HG03175 (cell line): ENCODE measurements around the gene INSC.

ENCODE experiments used
- ATAC-seq: cut with Tn5 transposase; IDR thresholded peaks from one replicate; pipeline ENCODE4 v1.9.1; 2021; ENCODE audit warnings: mild to moderate bottlenecking, moderate library complexity; ENCODE audit not compliant: unreplicated experiment

Gene INSC

GRCh38 chr11:15107730-15108515 lies 6.8 kb upstream of the INSC start:
- ATAC-seq, result peak; percentile 77

DNA sequence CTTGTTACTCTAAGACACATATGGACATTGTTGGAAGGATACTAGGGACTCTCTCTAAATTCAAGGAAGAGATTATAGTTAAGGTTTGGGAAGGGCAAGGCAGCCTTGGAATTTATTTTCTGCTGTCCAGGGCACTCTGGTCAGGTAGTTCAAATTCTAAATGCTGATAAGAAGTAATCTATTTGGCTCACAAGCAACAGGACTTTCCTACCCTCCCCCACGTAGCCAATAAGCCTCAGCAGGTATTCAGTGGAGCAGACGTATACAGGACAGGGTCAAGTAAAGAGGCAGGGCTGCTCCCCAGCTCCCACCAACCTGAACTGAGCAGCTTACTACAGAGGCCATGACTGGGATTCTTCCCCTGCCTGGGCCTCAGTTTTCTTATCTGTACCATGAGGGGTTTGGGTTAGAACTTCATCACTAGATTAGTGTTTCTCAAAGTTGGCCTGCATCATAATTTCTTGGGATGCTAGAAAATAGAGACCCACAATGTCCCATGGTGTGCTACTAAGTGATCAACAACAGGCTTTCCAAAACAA lies 6.1 kb upstream of the INSC start:
- ATAC-seq, result no peak

DNA sequence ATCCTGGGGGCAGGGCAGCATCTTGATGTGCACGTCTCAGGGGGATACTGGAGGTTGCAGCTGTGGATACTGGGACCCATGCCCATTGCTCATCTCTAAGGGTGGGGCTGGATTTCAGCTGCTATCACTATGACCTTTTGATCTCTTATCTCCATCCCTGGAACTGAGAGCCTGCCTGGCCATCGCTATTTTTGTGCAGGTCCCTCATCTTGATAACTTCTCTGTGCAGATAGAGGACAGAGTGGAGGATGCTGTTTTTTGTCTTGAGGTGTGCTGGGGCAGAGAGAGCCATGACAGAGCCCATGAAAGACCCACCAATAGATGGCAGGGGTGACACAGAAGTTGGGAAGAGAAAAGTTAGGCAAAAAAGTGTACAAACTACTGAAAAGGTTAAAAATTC lies 5.1 kb upstream of the INSC start:
- ATAC-seq, result no peak

- no peak for ATAC-seq
Observed at GRCh38 chr11:15111215-15111614, 3.5 kb upstream of the INSC start.

GRCh38 chr11:15112131-15112541 lies 2.6 kb upstream of the INSC start:
- no peak for ATAC-seq

DNA sequence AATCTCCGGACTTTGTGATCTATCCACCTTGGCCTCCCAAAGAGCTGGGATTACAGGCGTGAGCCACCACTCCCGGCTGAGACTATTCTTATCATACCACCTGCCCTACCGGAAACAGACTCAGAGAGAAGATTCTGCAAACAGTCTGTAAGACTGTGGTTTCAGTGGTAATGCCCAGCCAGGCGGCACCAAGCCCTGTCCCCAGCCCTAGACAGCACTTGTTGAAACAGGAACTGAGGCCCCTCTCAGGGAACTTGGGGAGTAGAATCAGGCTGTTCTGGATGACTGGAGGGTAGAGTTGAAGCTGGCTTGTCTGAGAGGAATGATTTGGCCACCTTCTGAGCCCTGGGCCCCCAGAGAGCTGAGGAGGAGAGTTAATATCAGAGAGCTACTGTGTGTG lies 1.3 kb upstream of the INSC start:
- peak; percentile 95 for ATAC-seq

- ATAC-seq, result no peak
Observed at GRCh38 chr11:15115686-15116085, 963 bp downstream of the INSC start.

DNA sequence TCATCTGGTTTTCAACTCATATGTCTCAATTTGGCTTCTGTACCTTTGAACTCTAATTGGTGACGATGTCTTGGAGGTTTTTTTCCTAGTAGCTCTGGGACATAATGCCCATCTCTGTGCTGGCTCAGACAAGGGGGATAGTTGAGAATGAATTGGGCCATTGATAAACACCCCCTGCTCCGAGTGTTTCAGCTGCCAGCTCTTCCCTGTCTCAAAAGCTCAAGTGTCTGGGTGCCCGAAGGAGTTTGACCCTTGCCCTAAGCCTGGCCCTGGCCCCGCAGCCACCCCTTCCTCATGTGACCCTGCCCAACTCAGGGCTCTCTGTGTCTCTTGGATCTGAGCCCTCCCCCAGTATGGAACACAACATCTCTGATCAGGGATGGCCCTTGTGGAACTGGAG lies 3.0 kb downstream of the INSC start:
- ATAC-seq, result no peak

- no peak for ATAC-seq
Observed at GRCh38 chr11:15118431-15118830, 3.7 kb downstream of the INSC start.

DNA sequence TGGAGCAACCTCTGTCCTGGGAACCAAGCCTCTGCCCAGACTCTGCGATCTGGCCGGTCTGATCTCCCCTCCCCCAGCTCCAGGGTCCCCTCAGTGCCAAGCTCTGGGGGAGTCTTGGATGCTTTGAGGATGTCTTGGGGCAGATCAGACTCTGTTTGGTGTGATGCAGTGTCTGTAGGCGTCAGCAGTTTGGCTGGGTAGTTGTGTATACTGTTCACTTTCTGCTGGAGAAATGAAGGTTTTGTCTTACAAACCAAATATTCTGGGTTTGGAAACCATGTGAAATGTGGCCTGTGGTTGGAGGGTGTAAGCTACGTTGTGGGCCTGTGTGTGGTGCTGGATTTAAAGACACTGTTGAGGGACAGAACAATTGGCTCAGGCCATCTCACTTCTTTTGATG lies 4.6 kb downstream of the INSC start:
- ATAC-seq, result no peak

GRCh38 chr11:15119826-15120225 lies 5.1 kb downstream of the INSC start:
- no peak for ATAC-seq

- no peak for ATAC-seq
Observed at GRCh38 chr11:15123849-15124248, 9.1 kb downstream of the INSC start.

DNA sequence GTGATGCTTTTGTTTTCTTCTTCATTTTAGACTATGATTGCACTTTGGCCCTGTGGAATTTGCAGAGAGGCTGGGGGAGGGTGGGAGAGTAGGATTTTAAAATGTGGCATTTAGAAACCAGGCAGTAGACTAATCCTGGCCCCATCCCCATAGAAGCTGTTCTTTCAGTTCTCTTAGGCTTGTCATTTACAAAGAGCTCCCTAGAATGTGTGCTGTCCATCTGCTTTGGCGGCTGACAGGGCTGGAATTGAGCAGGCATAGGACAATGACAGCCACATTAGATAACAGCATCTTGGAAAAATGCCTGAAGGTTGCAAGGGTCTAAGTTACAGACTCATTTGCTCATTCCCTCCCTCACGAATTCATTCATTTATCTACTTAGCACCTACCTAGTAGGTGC lies 9.8 kb downstream of the INSC start:
- no peak for ATAC-seq

DNA sequence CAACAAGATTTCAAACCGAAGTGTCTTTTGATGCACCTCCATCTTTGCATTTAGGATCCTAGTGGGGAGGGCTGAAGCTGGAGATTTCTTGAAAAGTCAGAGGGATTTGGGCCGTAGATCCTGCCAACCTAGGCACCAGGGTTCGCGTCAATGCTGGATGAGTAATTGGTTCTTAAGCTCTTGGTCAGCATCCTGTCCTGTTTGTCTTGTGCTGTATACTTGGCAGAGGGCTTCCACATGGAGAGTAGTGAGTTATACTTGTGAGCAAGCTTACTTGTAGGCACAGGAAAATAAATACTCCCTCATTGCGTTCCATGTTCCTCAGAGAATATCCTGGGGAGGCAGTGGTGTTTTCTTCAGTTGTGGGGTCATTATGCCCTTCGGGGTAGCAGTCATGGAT lies 12.6 kb downstream of the INSC start:
- ATAC-seq, result no peak

GRCh38 chr11:15128621-15129020 lies 13.9 kb downstream of the INSC start:
- no peak for ATAC-seq

DNA sequence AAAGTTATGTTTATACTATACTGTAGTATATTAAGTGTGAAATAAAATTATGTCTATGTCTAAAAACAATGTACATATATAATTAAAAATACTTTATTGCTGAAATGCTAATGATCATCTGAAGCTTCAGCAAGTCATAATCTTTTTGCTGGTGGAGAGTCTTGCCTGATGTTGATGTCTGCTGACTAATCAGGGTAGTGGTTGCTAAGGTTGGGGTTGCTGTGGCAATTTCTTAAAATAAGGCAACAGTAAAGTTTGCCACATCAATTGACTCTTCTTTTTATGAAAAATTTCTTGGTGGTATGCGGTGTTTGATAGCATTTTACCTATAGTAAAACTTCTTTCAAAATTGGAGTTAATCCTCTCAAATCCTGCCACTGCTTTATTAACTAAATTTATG lies 21.4 kb downstream of the INSC start:
- no peak for ATAC-seq

- ATAC-seq, result no peak
Observed at GRCh38 chr11:15139096-15139770, 24.5 kb downstream of the INSC start.

GRCh38 chr11:15139958-15140659 lies 25.4 kb downstream of the INSC start:
- no peak for ATAC-seq

DNA sequence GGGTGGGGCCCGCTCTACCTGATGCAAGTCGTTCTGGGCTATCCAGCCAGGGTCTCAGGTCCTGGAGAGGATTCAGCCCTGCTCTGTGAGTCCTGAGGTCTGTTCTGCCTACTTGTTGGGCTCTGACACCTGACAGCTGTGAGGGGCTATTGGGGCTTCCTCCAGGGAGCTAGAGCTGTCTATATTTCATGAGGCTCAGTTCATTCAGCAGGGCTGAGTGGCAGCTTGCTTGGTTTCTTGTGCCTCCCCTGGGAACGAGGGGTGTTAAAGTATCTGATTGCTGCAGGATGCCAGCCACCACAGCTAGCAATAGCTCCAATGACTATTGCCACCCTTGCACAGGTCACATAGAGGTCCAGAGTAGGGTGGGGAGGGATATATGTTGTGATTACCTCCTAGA lies 26.7 kb downstream of the INSC start:
- ATAC-seq, result no peak

GRCh38 chr11:15142838-15143237 lies 28.1 kb downstream of the INSC start:
- ATAC-seq, result no peak

DNA sequence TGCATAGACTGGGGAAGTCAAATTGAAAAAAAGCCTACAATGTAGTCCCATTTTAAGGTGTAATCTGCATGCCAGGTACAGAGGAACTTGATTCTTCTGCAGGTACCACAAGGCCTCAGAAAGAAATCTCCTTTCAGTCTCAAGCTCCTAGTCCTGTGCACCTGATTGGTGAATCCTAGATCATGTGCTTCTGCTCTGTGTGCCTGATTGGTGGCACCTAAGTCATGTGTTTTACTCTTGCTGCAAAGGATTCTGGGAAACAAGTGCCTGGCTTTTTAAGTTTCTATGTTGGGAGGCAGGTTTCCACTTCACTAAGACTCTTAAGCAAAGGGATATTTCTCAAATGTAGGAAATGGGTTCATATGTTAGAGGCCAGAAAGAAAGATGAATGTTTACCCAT lies 29.1 kb downstream of the INSC start:
- ATAC-seq, result no peak

DNA sequence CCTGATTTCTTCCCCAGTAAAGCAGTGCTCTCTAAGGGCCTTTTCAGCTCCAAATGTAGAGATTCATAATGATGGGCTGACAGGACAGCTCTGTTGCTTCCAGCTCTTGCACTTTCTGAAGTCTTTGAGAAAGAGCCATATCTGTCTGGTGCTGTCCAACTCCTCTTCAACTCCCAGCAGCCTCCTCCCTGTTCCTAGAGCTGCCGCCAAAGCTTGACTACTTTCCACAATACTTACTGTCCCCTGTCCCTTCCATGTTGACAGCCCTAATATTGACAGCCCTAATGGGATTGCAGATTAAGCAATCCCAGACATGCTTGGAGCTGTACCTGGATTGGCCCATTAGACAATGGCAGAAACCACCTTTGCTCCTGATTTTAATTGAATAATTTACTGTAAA lies 29.6 kb downstream of the INSC start:
- no peak for ATAC-seq
